ENCODE results near the gene ISYNA1. TPM values are rescaled to one million over a fixed set of nuclear protein-coding genes. Genes with fewer than 3 reads are reported as not detected.
"Not testable (repeated sequence)": the region's sequence is repeated elsewhere in the genome, so short reads cannot be mapped to it uniquely, and the experiment has no call there.

ISYNA1 gene
- total and polyA plus RNA-seq, 2 of the 4 experiments (the other 2 are of a cell fraction) = 3.4 to 24.7 TPM

DNA sequence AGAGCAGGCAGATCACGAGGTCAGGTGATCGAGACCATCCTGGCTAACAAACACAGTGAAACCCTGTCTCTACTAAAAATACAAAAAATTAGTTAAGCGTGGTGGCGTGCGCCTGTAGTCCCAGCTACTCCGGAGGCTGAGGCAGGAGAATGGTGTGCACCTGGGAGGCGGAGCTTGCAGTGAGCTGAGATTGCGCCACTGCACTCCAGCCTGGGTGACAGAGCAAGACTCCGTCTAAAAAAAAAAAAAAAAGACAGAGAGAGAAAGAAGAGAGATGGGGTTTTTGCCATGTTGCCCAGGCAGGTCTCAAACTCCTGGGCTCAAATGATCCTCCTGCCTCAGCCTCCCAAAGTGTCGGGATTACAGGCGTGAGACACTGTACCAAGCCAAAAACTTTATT is 32.2 kb downstream of the ISYNA1 start:
- H3K4me1 ChIP-seq (ENCODE audit: control insufficient read depth, insufficient read depth, low read length); DNase-seq; H4K20me1 ChIP-seq (ENCODE audit: insufficient read depth, low read length); H3K9me1 ChIP-seq (ENCODE audit: insufficient read depth, low read length); H2AFZ ChIP-seq (replicated peaks; ENCODE audit: low read length, poor library complexity); H3K4me3 ChIP-seq (ENCODE audit: insufficient read depth, low read depth, low read length); H3K27ac ChIP-seq (ENCODE audit: insufficient read depth, low read length); H2AK5ac ChIP-seq (ENCODE audit: low read depth, low read length); CTCF ChIA-PET; H3K4ac ChIP-seq (ENCODE audit: low read depth, low read length); H2AK9ac ChIP-seq (replicated peaks; ENCODE audit: low read depth, low read length, poor library complexity); H2BK15ac ChIP-seq (ENCODE audit: low read depth, low read length); H3K23ac ChIP-seq (ENCODE audit: low read depth, low read length); H2BK20ac ChIP-seq (ENCODE audit: low read depth, low read length); H3K9ac ChIP-seq (ENCODE audit: low read depth, low read length); H4K5ac ChIP-seq (ENCODE audit: low read depth, low read length); H3K36me3 ChIP-seq (ENCODE audit: control insufficient read depth, insufficient read depth, low read length); H4K8ac ChIP-seq (ENCODE audit: low read depth in 2 of 2, low read length in 2 of 2); ATAC-seq (ENCODE audit: low read depth); H3K27me3 ChIP-seq (ENCODE audit: control insufficient read depth, insufficient read depth, low read length); H3K9me3 ChIP-seq (ENCODE audit: control insufficient read depth, insufficient read depth, low read length); H3K14ac ChIP-seq (replicated peaks; ENCODE audit: low read depth, low read length); H3K56ac ChIP-seq (ENCODE audit: extremely low read depth, insufficient read depth, low read length); BruUV-seq (replicated peaks); POLR2A ChIA-PET (ENCODE audit: unreplicated experiment); H2BK5ac ChIP-seq (ENCODE audit: low read depth, low read length, poor library complexity, severe bottlenecking); H2BK120ac ChIP-seq (ENCODE audit: low read depth, low read length); H3K4me2 ChIP-seq (ENCODE audit: low read depth, low read length); H3K79me1 ChIP-seq (ENCODE audit: low read depth in 1 of 2, low read length in 2 of 2); H3K18ac ChIP-seq (ENCODE audit: low read depth, low read length); intact Hi-C loops (cut with micrococcal nuclease); H4K91ac ChIP-seq (ENCODE audit: insufficient read depth, low read depth, low read length); dilution Hi-C loops (cut with HindIII; ENCODE audit: low sequenced_read_pairs, unreplicated experiment): not testable (repeated sequence)
- 100% methylated on average over 6 of the region's 11 CpGs; no CpG with 5 or more reads in 1 of the 2 experiments for WGBS, 2 experiments (ENCODE audit: extremely low coverage in 2 of 2, insufficient read length in 1 of 2)
- in situ Hi-C loops (cut with MboI; ENCODE audit: low sequenced_read_pairs) = loop anchor here (5.0 to 10.0 kb wide), 2 partner anchors 53 to 131 kb away; partner anchors contain the start of gene IQCN

GRCh38 chr19:18402455-18403248 is 35.3 kb downstream of the ISYNA1 start:
- H3K36me3 ChIP-seq (ENCODE audit: control insufficient read depth, insufficient read depth, low read length); H3K79me1 ChIP-seq (ENCODE audit: low read depth in 1 of 2, low read length in 2 of 2); H4K91ac ChIP-seq (ENCODE audit: insufficient read depth, low read depth, low read length); H3K4ac ChIP-seq (ENCODE audit: low read depth, low read length); H2AFZ ChIP-seq (replicated peaks; ENCODE audit: low read length, poor library complexity); DNase-seq; H3K18ac ChIP-seq (ENCODE audit: low read depth, low read length); H3K9ac ChIP-seq (ENCODE audit: low read depth, low read length); H3K27me3 ChIP-seq (ENCODE audit: control insufficient read depth, insufficient read depth, low read length); dilution Hi-C loops (cut with HindIII; ENCODE audit: low sequenced_read_pairs, unreplicated experiment); H4K20me1 ChIP-seq (ENCODE audit: insufficient read depth, low read length); H2BK15ac ChIP-seq (ENCODE audit: low read depth, low read length); H3K56ac ChIP-seq (ENCODE audit: extremely low read depth, insufficient read depth, low read length); H3K4me3 ChIP-seq (ENCODE audit: insufficient read depth, low read depth, low read length); H4K5ac ChIP-seq (ENCODE audit: low read depth, low read length); H2AK9ac ChIP-seq (replicated peaks; ENCODE audit: low read depth, low read length, poor library complexity); H3K23ac ChIP-seq (ENCODE audit: low read depth, low read length); H2BK5ac ChIP-seq (ENCODE audit: low read depth, low read length, poor library complexity, severe bottlenecking); H3K27ac ChIP-seq (ENCODE audit: insufficient read depth, low read length); H3K4me2 ChIP-seq (ENCODE audit: low read depth, low read length); ATAC-seq (ENCODE audit: low read depth); intact Hi-C loops (cut with micrococcal nuclease); H4K8ac ChIP-seq (ENCODE audit: low read depth in 2 of 2, low read length in 2 of 2); POLR2A ChIA-PET (ENCODE audit: unreplicated experiment); BruUV-seq (replicated peaks); CTCF ChIA-PET; H2BK20ac ChIP-seq (ENCODE audit: low read depth, low read length); H3K14ac ChIP-seq (replicated peaks; ENCODE audit: low read depth, low read length); H3K9me1 ChIP-seq (ENCODE audit: insufficient read depth, low read length); H3K9me3 ChIP-seq (ENCODE audit: control insufficient read depth, insufficient read depth, low read length): not testable (repeated sequence)
- in situ Hi-C loops (cut with MboI; ENCODE audit: low sequenced_read_pairs) = loop anchor here (10.0 kb wide), 1 partner anchor 128 kb away; the partner anchor contains the start of gene IQCN
- Histone ChIP-seq H3K4me1 (ENCODE audit: control insufficient read depth, insufficient read depth, low read length) (peaks cover 11% of the 10 kb centered on the region), H2BK120ac (ENCODE audit: low read depth, low read length) (peak overlapping the region; percentile 53; the same call in 1 of the 2 replicates), H2AK5ac (ENCODE audit: low read depth, low read length) (peak overlapping the region; percentile 27; the same call in 1 of the 2 replicates)
- WGBS, 2 experiments (ENCODE audit: extremely low coverage in 2 of 2, insufficient read length in 1 of 2) = 80% methylated on average over 6 of the region's 18 CpGs; no CpG with 5 or more reads in 1 of the 2 experiments
